Stimulated activated CD4-positive, alpha-beta T cell treated with anti-CD3 and anti-CD28 coated beads, Interleukin-2, amount 100 ng/mL, for 4 hours (primary cell): ENCODE measurements around the gene SYCE1.
A peak's percentile ranks its signal among the peaks of the same experiment; 100 is the strongest.
"Not testable (repeated sequence)": the region's sequence is repeated elsewhere in the genome, so short reads cannot be mapped to it uniquely, and the experiment has no call there.

Experiments
- DNase-seq: peaks from one replicate; pipeline ENCODE4 v3.0.0-alpha.2; 2020; ENCODE audit warnings: low read depth

The SYCE1 gene

DNA sequence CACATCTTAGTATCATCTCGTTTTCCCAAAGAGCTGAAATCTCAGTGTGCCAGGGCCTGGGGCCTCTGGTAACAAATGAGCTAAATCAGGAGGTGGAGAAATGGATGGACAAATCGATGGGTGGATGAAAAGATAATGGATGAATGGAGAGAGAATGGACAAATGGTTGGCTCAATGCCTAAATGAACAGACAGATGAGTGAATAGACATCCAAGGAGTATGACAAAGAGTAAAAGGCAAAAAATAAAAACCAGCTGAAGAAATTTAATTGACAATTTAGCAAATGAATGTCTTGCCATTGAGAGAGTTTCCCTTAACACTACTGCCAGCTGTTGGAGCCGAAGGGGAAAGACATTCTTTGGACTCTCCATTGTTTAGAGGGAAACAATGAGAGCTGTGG lies 8.0 kb downstream of the SYCE1 start:
- no peak for DNase-seq

DNA sequence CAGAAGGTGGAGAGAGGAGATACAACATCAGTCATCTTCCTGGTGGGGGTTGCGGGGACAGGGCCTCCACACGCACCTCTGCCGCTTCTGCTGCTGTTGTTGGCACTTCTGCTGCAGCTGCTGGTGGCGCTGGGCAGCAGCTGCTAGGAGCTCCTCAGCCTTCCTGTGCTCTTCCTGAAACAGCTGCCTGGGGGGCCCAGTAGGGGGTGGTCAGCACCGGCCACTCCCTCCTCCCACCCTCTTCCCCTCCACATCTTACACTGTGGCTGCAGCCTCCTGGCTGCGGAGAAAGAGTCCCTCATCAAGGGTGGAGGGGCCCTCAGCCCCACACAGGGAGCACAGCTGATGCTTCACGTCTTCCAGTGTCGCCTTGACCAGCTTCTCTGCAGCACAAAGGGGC lies 9.9 kb downstream of the SYCE1 start:
- DNase-seq, result no peak

DNA sequence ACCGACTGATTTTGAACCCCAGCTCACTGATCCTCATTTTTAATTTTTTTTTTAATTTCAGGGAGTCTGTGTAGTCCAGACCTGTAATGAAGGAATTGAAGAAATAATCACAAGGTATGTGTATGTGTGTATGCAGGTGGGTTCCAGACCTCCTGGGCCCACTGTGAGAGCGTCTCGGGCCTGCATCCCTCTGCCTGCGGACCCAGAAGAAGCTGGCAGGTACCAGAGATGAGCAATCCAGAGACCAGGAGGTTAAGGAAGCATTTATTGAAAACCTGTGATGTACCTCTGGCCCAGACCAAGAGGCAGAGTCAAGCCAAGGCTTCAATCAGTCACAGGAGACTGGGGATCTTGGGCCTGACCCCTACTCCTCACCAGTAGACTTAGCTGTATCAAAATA lies 10.8 kb downstream of the SYCE1 start:
- no peak for DNase-seq

DNA sequence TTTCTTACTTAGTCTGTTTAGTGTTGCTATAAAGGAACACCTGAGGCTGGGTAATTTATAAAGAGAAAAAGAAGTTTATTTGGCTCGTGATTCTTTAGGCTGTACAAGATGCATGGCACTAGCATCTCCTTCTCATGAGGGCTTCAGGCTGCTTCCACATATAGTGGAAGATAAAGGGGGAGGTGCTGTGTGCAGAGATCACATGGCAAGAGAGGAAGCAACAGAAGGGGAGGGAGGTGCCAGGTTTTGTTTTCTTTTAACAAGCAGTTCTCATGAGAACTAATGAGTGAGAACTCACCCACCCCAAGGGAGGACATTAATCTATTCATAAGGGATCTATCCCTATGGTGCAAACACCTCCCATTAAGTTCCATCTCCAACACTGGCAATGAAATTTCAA lies 20.9 kb downstream of the SYCE1 start:
- no peak for DNase-seq

DNA sequence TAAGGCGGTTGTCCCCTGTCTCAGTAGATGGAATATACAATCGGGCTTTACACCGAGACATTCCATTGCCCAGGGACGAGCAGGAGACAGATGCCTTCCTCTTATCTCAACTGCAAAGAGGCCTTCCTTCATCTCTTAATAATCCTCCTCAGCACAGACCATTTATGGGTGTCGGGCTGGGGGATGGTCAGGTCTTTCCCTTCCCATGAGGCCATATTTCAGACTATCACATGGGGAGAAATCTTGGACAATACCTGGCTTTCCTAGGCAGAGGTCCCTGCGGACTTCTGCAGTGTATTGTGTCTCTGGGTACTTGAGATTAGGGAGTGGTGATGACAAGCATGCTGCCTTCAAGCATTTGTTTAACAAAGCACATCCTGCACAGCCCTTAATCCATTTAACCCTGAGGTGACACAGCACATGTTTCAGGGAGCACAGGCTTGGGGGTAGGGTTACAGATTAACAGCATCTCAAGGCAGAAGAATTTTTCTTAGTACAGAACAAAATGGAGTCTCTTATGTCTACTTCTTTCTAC lies 23.9 kb downstream of the SYCE1 start:
- not testable (repeated sequence) for DNase-seq

DNA sequence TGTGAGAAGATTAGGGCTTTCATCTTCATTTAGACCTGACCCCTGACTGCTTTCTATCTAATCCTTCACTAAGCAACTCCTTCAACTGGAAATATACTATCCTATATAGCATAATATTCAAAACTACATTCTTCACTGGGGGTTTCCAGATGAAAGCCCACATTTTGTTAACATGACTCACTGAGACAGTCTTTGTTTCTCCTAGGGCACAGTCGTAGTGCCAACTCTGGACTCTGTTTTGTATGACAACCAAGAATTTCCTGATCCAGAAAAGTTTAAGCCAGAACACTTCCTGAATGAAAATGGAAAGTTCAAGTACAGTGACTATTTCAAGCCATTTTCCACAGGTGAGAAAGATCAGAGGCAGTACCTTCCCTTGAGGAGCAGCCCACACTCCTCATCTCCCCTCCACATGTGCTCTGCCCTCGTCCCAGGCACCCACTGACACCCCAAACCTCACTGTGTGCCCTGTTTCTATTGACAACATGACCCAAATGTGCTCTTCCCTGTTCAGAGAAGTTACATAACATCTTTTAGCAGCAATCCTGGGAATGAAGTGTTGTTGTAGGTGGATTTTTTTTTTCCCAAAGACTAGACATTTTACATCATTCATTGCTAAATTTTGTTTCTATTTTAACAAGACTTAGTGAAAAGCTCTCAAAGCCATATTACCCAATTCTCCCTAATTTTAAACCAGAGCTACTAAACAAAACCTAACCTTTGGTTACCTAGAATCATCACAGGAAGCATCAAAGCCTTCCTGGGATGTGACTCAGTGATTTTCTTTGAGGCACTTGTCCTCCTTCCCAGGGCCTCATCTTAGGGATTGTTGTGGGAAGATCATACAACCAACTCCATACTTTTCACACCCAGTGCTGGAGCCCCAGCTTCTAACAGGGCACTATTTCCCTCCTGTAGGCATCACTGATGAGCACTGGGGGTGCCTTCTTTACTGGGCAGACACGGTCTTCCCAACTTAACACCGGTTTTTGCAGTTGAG lies 27.5 kb downstream of the SYCE1 start:
- DNase-seq, result no peak

DNA sequence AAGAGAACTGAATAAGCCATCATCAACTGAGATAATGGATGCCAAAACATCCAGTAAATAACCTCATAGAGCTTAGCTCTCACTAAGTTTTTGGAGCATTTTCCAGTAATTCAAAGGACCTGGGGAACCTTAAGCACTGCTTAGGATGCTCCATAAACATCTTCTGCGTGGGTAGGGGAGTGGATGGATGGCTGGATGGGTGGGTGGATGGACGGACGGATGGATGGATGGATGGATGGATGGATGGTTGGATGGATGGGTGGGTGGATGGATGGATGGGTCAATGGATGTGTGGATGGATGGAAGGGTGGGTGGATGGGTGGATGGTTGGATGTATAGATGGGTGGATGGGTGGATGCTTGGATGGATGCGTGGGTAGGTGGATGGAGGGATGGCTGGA lies 29.2 kb downstream of the SYCE1 start:
- DNase-seq, result no peak

DNA sequence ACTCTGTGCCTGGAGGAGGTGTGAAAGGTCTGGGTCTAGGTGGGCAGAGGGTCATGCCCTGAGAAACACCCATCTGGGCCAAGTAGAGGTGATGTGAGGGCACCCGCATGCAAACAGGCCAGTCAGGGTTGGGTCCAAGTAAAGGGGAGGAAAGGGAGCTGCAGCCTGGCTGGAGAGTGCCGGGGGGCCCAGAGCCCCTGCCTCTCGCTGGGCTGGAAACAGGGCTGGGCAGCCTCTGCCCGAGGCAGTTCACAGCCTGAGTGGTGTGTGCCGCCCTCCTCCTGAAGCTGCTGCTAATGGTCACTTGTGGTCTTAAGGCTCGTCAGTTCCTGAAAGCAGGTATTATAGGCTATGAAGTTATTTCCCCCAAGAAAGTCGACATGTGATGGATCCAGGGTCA lies 31.0 kb downstream of the SYCE1 start:
- DNase-seq, result no peak

DNA sequence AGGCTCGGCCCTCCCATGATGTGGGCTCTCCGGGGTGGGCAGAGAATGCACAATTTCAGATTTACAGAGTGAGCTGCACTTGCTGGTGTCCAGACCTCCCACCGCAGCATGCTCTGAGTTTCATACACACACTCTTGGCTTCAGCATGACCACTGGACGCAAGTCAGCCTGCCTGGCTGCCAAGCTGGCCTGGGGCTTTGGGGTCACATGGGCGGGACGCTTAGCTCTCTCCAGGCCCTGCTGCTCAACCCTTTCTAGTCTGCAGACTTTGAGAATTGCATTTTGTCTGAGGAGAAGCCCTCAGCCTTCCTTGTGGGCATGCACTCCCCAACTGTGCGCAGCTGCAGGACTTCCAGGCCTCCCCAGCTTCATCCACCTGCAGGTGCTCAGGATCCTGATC lies 32.5 kb downstream of the SYCE1 start:
- no peak for DNase-seq

DNA sequence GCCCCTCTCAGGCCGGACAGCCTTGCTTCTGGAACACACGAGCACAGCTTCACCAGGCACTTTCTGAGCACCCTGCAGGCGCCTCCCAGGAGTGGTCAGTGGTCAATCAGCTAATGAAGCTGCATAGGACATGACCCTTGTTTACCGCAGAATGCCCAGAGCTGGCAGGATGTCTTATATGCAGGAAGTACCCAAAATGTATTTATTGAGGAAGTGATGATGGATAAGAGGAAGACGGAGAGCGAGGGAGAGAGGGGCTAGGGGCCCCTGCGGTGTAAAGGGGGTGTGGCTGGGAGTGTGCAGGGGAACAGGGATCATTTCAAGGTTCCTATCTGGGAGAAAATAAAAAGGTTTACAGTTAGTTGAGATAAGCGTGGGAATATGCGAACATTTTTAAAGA lies 34.9 kb downstream of the SYCE1 start:
- no peak for DNase-seq

DNA sequence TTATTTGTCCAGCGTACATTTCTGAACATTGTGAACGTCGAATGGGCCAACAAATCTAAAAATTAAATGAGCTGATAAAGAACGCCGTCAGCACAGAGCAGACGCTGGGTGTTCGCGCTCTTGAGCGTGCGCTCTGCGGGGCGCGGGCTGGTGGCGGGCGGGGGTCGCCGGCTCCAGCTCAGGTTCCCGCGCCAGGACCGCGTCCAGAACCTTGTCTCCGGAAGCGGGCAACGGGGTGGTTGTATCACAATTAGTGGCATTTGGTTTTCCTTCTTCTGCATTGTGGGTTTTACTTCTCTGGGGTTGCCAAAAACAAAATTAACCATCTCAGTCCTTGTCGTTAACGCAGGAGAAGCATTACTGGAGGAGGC lies 35.8 kb downstream of the SYCE1 start:
- DNase-seq, result no peak

DNA sequence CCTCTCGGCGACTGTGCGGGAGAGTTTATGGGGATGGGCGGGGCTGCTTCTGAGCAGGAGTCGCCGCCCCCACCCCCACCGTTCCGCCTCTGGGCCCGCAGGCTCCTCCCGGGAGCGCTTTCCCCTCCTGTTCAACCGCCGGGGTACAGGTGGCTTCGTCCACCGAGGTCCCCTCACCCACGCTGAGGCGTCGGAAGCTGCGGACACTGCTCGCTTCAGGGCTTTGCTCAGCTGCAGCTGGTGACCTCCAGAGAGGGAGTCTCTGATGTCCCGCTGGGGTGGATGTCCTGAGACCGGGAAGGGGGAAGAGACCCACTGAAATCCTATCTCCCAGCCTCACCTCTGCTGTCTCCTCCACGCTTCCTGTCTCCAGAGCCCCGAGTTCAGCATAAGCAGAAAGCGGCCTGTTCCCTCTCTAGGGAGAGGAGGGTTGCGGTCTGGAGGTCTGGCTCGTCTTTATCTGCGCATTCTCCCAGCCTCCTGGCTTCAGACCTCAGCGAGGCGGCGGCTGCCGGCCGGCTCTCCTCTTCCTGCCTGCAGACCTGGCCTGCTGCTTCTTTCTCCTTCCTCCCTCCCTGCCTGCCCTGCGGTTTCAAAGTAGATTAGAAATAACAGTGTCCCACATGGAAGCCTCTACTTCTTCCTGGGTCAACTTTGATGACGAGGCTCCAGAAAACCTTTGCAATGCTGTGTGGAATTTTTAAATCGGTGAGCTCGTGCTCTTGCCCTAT lies 36.4 kb downstream of the SYCE1 start:
- DNase-seq, result no peak

DNA sequence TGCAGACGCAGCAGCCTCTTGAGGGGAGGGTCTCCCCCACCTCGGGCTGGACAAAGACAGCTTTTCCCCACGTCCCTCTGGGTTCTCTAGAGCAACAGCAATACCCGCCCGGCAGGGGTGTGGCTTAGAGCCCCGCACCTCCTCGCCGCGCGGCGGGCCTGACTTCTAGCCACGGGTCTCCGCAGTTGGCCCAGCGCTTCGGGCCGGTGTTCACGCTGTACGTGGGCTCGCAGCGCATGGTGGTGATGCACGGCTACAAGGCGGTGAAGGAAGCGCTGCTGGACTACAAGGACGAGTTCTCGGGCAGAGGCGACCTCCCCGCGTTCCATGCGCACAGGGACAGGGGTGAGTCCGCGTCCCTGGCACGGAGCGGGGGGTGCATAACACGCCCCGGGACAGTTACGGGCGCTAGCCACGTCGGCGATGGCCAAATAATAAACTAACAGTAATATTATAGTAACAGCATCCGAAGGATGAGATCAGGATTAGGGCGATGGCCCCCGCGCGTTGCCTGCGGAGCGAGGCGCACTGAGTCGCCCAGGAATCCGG lies 37.0 kb downstream of the SYCE1 start:
- DNase-seq, result no peak

DNA sequence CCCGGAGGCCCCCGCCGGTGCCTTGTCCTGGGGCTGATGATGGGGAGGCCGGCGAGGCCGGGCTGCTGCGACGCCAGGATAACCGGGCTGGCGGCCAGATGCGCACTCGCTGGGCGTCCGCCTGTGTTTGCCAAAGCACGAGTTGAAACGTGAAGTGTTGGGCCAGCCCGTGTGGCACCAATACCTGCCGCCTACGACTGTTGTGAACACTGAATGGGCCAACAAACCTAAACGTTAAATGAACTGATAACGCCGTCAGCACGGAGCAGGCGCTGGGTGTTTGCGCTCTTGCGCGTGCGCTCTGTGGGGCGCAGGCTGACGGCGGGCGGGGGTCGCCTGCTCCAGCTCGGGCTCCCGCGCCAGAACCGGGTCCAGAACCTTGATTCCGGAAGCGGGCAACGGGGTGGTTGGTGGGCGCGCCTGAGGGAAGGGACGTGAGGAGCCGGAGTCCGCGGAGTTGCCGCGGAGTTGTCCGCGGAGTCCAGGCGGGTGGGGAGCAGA lies 37.6 kb downstream of the SYCE1 start:
- no peak for DNase-seq

DNA sequence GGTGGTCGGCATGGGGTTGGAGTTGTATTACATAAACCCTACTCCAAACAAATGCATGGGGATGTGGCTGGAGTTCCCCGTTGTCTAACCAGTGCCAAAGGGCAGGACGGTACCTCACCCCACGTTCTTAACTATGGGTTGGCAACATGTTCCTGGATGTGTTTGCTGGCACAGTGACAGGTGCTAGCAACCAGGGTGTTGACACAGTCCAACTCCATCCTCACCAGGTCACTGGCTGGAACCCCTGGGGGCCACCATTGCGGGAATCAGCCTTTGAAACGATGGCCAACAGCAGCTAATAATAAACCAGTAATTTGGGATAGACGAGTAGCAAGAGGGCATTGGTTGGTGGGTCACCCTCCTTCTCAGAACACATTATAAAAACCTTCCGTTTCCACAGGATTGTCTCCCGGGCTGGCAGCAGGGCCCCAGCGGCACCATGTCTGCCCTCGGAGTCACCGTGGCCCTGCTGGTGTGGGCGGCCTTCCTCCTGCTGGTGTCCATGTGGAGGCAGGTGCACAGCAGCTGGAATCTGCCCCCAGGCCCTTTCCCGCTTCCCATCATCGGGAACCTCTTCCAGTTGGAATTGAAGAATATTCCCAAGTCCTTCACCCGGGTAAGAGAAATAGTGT lies 38.3 kb downstream of the SYCE1 start, which contains the start of gene CYP2E1:
Gene CYP2E1 (plus strand): TSS at position 407 of the 632 bp plus-strand sequence. CDS start 33 bp downstream, at position 440.
- DNase-seq, result no peak

DNA sequence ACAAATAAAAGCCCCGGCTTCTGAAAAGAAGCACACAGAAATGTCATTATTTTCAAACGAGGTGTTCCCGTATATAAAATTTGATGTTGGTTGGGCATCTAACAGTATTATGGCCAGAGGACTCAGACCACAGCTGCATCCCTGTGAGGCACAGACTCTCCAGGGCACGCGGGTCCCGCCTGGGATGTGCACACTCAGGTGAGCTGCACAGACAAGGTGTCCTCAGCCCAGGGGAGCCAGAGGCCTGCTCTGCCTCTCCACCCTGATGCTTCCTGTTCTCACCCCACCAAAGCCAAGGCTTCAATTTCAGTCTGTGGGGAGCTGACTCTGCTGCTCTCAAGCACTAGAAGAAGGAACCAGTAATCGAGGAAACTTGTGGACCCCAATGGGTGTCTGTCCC lies 39.9 kb downstream of the SYCE1 start:
- no peak for DNase-seq

DNA sequence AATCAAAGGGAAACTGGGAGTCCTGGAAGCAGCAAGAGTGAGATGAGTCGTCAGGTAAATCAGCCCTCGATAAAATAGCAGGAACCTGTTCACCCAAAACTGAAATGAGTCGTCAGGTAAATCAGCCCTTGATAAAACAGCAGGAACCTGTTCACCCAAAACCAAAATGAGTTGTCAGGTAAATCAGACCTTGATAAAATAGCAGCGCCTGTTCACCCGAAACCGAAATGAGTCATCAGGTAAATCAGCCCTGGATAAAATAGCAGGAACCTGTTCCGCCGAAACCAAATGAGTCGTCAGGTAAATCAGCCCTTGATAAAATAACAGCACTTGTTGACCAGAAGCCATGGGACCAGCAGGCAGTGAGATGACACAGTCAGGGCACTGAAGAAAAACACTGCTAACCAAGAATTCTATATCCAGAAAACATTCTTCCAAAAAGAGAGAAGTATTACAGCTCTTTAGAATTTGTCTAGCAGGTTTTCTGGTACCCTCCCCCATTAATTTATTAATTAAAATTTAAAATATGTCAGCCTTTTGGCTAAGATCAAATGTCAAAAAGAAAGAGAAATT lies 41.7 kb downstream of the SYCE1 start:
- DNase-seq, result no peak

DNA sequence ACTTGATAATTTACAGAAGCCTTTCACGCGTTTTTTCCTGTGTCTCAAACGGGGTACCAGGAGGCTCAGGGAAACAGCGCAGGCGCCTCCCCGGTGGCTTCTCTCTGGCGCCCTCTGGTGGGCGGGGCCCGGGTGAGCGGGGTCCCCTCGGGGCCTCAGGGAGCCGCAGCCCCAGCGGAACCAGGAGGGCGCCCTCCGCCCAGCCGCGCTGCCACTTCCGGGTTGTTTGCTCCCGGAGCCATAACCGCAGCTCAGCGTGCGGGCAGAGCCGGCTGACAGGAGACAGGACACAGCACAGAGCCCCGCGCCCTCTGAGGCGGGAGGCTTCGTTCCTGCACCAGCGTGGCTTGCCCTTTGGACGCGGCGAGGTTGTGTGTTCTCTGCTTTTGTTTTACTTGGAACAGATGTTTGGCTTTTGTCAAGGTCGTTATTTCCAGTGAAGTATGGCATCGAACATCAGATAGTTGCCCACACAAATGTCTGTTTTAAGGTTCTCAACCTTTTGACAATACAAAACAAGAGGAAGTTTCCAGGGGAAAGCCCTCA lies 45.1 kb downstream of the SYCE1 start:
- DNase-seq, result peak; percentile 88

DNA sequence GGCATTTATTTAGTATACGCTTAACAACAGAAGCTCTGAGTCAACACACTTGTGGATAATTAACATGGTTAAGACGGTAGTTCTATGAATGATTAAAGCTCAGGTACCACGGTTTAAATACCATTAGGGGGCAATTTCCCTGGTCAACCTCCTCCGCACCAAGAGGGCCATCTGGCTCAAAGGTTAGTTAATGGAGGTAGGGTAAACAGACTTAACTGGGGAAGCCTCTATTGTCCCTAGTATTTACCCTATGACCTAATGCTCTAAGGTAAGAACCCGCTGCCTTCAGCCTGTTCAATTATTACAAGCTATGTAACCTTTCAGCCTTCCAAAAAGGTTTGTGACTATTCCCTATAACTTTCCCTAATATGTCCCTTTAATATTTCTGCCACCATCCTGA lies 46.9 kb downstream of the SYCE1 start:
- DNase-seq, result not testable (repeated sequence)

DNA sequence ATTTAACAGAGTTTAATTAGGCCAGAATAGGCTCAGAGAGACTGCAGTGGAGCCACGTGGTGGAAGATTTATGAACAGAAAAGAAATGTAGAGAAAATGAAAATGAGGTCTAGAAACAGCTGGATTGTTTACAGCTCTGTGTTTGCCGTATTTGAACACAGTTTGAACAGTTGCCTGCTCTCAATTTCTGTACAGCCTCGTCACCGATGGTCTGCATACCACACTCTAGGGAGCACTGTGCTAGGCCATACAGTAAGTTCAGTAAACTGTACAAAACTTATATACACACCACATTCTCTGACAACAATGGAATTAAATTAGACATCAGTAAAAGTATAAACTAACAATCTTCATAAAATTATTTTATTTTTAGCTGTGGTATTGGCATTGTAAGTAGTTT lies 49.3 kb downstream of the SYCE1 start:
- DNase-seq, result no peak

DNA sequence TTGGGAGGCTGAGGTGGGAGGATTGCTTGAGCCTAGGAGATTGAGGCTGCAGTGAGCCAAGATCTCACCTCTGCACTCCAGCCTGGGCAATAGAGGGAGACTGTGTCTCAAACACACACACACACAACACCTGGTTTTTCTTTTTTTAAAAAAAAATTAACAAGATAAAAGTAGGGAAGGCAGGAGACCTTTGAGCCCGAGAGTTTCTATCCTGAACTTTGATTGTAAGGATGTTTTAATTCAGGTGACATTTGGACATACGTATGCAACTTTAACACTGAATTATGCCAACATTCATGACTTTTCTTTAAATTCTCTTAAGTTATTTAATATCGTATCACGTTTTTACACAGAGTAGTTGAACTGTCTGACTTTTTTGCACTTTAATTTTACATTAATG lies 49.9 kb downstream of the SYCE1 start:
- DNase-seq, result no peak
